CD4-positive, alpha-beta T cell (primary cell): ENCODE data around the gene BOD1. TPM values are rescaled to one million over a fixed set of nuclear protein-coding genes. Genes with fewer than 3 reads are reported as not detected.

Source experiments
- ATAC-seq: fragments of 200-7000 bp; cut with Tn5 transposase; one replicate; pipeline ENCODE4 v1.10.0; 2022; ENCODE audit warnings: mild to moderate bottlenecking; ENCODE audit not compliant: poor library complexity
- CTCF ChIA-PET: fragments of 350-600 bp; sonication (Branson Sonifier 250); formaldehyde crosslinking; loops from one replicate; lab custom pipeline; 2021; ENCODE audit warnings: antibody characterized with exemption, inconsistent platforms; lab: Charles Lee
- POLR2A ChIA-PET: fragments of 350-600 bp; sonication (Branson Sonifier 250); formaldehyde crosslinking; loops from one replicate; lab custom pipeline; 2021; ENCODE audit warnings: antibody characterized with exemption, inconsistent platforms; lab: Charles Lee
- DNase-seq, 14 experiments: peaks; one replicate each; pipeline ENCODE4 v3.0.0-alpha.2; 2013 to 2020; ENCODE audit warnings: mixed read lengths in 2 of 14
- H3K27ac ChIP-seq, 2 donors: one replicate each; pipeline versions ENCODE4 v1.5.1 to v1.7.0; 2013; ENCODE audit warnings: low read length in 2 of 2, low read depth in 1 of 2, mild to moderate bottlenecking in 1 of 2
- H3K27me3 ChIP-seq, 2 experiments: 1 replicate in 1 of 2; 2 replicates in 1 of 2; pipeline versions ENCODE4 v1.6.1 to v1.7.0; 2013; ENCODE audit warnings: low read length in 2 of 2, control low read depth in 1 of 2, mild to moderate bottlenecking in 1 of 2, moderate library complexity in 1 of 2; ENCODE audit not compliant: insufficient read depth in 2 of 2, control insufficient read depth in 1 of 2
- H3K36me3 ChIP-seq: one replicate; pipeline ENCODE4 v1.6.1; 2013; ENCODE audit warnings: low read length, control low read depth; ENCODE audit not compliant: insufficient read depth
- H3K4me1 ChIP-seq: one replicate; pipeline ENCODE4 v1.6.1; 2013; ENCODE audit warnings: low read length, control low read depth; ENCODE audit not compliant: insufficient read depth
- H3K4me3 ChIP-seq: one replicate; pipeline ENCODE4 v1.5.1; 2013; ENCODE audit warnings: mild to moderate bottlenecking, low read length, moderate library complexity
- H3K9me3 ChIP-seq, 2 experiments: 1 replicate in 1 of 2; 2 replicates in 1 of 2; pipeline versions ENCODE4 v1.6.1 to v1.7.0; 2013; ENCODE audit warnings: low read length in 2 of 2, mild to moderate bottlenecking in 2 of 2, control low read depth in 1 of 2, moderate library complexity in 1 of 2; ENCODE audit not compliant: control insufficient read depth in 1 of 2, insufficient read depth in 1 of 2
- H3K27ac Mint-ChIP-seq: one replicate; pipeline ENCODE4 v1.8.0; 2020; ENCODE audit warnings: mixed read lengths
- H3K27me3 Mint-ChIP-seq: one replicate; pipeline ENCODE4 v1.8.0; 2021; ENCODE audit warnings: mixed read lengths
- H3K36me3 Mint-ChIP-seq: one replicate; pipeline ENCODE4 v1.8.0; 2021; ENCODE audit warnings: low read depth, mixed read lengths
- H3K4me1 Mint-ChIP-seq: one replicate; pipeline ENCODE4 v1.8.0; 2021; ENCODE audit warnings: low read depth, mixed read lengths
- H3K4me3 Mint-ChIP-seq: one replicate; pipeline ENCODE4 v1.8.0; 2020; ENCODE audit warnings: mild to moderate bottlenecking, mixed read lengths
- H3K9me3 Mint-ChIP-seq: one replicate; pipeline ENCODE4 v1.8.0; 2020; ENCODE audit warnings: mixed read lengths
- intact Hi-C, 2 experiments: fragments of 100-400 bp; cut with DNase I in 1 of 2; cut with micrococcal nuclease in 1 of 2; formaldehyde crosslinking; loops; one replicate each; pipeline versions ENCODE4 v1.15.1 to v1.9.0; 2023 to 2025; cut with DNase I, micrococcal nuclease
- total RNA-seq, 174 experiments: library from RNA in 2 of 174; stranded (reverse) in 2 of 174; gene quantifications; one replicate each; pipeline ENCODE4 v1.2.3 and lab custom pipeline; 2021 to 2026
- TF ChIP-seq, protein P1 (sequence below): fragments of 200-600 bp; IDR thresholded peaks from one replicate; pipeline ENCODE4 v1.8.0; 2022; ENCODE audit warnings: antibody characterized with exemption, mild to moderate bottlenecking

The BOD1 gene
- total RNA-seq, 2 experiments from 2014 or later: 20.6 to 20.9 TPM

DNA sequence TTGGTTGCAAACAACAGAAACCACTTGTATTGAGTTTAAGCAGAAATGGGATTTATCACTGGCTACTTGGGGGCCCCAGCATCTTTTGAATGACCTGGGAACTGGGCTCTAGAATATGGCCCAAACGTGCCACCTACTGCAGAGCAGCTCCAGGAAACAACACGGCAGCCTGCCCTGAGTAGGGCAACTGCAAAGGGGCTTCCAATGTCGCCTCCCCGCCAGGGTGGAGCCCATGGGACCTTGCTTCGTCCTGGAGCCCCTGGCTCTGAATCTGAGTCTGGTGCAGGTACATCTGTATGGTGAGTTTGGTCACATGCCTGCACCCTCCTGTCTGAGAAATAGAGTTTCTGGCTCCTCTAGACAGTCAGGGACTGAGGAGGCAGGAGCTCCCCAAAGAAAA is 38.6 kb downstream of the BOD1 start:
- no peaks in the 10 kb centered on the region for H3K36me3 Mint-ChIP-seq
- ChIA-PET CTCF (no interaction called here), POLR2A (no interaction called here)
- H3K4me1 Mint-ChIP-seq: peaks cover 5% of the 10 kb centered on the region
- Histone ChIP-seq H3K27ac (no peak overlapping the region), H3K4me3 (no peak overlapping the region), H3K27me3 (peaks cover 3% of the 10 kb centered on the region in 2 experiments), H3K36me3 (no peaks in the 10 kb centered on the region), H3K9me3 (peaks cover 7 to 23% of the 10 kb centered on the region in 2 experiments), H3K4me1 (peaks cover 5% of the 10 kb centered on the region)
- H3K27me3 Mint-ChIP-seq: peaks cover 5% of the 10 kb centered on the region
- TF ChIP-seq, protein P1, sequence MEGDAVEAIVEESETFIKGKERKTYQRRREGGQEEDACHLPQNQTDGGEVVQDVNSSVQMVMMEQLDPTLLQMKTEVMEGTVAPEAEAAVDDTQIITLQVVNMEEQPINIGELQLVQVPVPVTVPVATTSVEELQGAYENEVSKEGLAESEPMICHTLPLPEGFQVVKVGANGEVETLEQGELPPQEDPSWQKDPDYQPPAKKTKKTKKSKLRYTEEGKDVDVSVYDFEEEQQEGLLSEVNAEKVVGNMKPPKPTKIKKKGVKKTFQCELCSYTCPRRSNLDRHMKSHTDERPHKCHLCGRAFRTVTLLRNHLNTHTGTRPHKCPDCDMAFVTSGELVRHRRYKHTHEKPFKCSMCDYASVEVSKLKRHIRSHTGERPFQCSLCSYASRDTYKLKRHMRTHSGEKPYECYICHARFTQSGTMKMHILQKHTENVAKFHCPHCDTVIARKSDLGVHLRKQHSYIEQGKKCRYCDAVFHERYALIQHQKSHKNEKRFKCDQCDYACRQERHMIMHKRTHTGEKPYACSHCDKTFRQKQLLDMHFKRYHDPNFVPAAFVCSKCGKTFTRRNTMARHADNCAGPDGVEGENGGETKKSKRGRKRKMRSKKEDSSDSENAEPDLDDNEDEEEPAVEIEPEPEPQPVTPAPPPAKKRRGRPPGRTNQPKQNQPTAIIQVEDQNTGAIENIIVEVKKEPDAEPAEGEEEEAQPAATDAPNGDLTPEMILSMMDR: no peak
- H3K27ac Mint-ChIP-seq: no peak overlapping the region
- H3K9me3 Mint-ChIP-seq: peaks cover 7% of the 10 kb centered on the region
- ATAC-seq (no peak), DNase-seq (no peak)
- H3K4me3 Mint-ChIP-seq: no peak overlapping the region
- intact Hi-C loops: no loop called here

DNA sequence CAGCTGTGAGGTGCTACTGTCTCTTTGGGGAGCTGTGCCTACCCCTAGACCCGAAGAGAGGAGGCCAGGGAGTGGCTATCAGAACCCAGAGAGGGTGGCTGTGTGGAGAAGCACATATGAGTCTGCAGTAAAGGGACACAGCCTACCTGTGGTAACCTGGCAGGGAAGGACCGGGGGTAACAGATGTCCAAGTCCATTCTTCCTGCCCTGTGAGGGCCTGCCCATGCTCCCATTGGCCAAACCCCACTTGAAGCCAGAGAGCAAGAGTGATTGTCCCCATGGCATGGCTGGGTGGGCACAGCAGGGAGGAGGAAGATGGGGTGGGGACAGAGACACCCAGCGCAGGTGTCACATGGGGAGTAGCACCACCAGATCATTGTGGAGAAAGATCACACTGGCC is 39.3 kb downstream of the BOD1 start:
- Mint-ChIP-seq H3K9me3 (peaks cover 7% of the 10 kb centered on the region), H3K4me1 (peaks cover 7% of the 10 kb centered on the region), H3K36me3 (no peaks in the 10 kb centered on the region), H3K4me3 (no peak overlapping the region), H3K27ac (no peak overlapping the region), H3K27me3 (peaks cover 11% of the 10 kb centered on the region)
- ChIA-PET POLR2A (no interaction called here), CTCF (no interaction called here)
- DNase-seq (no peak), ATAC-seq (no peak)
- Histone ChIP-seq H3K9me3 (peaks cover 7 to 23% of the 10 kb centered on the region in 2 experiments), H3K36me3 (no peaks in the 10 kb centered on the region), H3K4me1 (peaks cover 8% of the 10 kb centered on the region), H3K27me3 (peaks cover 8% of the 10 kb centered on the region in 2 experiments), H3K4me3 (no peak overlapping the region), H3K27ac (no peak overlapping the region)
- intact Hi-C loops: no loop called here
- TF ChIP-seq, protein P1: no peak

DNA sequence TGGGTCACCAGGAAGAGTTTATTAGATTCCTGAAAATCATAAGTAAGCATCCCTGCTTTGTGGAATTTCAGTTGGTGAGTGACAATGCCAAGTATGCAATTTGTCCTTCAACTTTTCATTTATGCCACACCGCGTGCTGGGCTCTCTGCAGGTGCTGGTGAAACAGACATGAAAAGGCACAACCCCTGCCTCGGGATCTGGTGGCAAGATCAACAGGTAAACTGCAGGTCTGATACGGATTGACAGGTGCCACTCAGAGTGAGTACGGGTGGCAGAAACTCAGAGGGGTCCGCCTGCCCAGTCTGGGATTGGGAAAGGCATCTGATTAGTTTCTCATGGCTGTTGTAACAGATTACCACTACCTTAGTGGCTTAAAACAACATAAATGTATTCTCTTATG is 40.5 kb downstream of the BOD1 start:
- H3K9me3 ChIP-seq: peaks cover 7 to 19% of the 10 kb centered on the region in 2 experiments

More for the DNA sequence above, 40.5 kb downstream of the BOD1 start:
- H3K36me3 ChIP-seq: no peaks in the 10 kb centered on the region
- Mint-ChIP-seq H3K9me3 (peaks cover 7% of the 10 kb centered on the region), H3K27me3 (peaks cover 16% of the 10 kb centered on the region), H3K27ac (no peak overlapping the region), H3K4me1 (peaks cover 7% of the 10 kb centered on the region), H3K4me3 (no peak overlapping the region), H3K36me3 (no peaks in the 10 kb centered on the region)
- POLR2A ChIA-PET: no interaction called here
- intact Hi-C loops: loop anchor here in 1 of 2 experiments (2.0 kb wide), 1 partner anchor 597 kb away; no protein-coding TSS in a partner anchor
- peaks cover 8% of the 10 kb centered on the region for H3K4me1 ChIP-seq
- H3K27ac ChIP-seq: no peak overlapping the region
- CTCF ChIA-PET: no interaction called here
- TF ChIP-seq, protein P1: no peak
- H3K27me3 ChIP-seq: peaks cover 8% of the 10 kb centered on the region in 2 experiments
- DNase-seq: no peak
- no peak for ATAC-seq
- H3K4me3 ChIP-seq: no peak overlapping the region
